ENCODE data around the gene RAMP3.

- TF ChIP-seq CTCF (IDR thresholded peaks at IDR 0.05) (no peak), POLR2A (IDR thresholded peaks at IDR 0.05) (no peak)
Measured at GRCh38 chr7:45143616-45144015, 14.0 kb upstream of the RAMP3 start.
